Keratinocyte (primary cell): ENCODE results near the gene KLHL1. TPM values are rescaled to one million over a fixed set of nuclear protein-coding genes. Genes with fewer than 3 reads are reported as not detected.

ENCODE experiments used
- DNase-seq: peaks from one replicate; pipeline ENCODE4 v3.0.0-alpha.2; 2011; ENCODE audit warnings: low read depth, missing footprints, low spot score
- FAIRE-seq: peaks from 2 replicates; lab custom pipeline; 2011; peaks lifted over from hg19 to GRCh38; lab: Jason Lieb, UNC
- H2AFZ ChIP-seq: 2 replicates; pipeline ENCODE4 v1.6.0; 2012; ENCODE audit warnings: low read length, control low read depth, inconsistent platforms; ENCODE audit not compliant: control insufficient read depth
- H3K27ac ChIP-seq: 2 replicates; pipeline ENCODE4 v1.5.1; 2011; ENCODE audit warnings: low read length; ENCODE audit not compliant: control insufficient read depth, insufficient read depth
- H3K27me3 ChIP-seq: 3 replicates; pipeline ENCODE4 v1.6.0; 2011; ENCODE audit warnings: low read length; ENCODE audit not compliant: control insufficient read depth, insufficient read depth; ENCODE audit errors: extremely low read depth
- H3K36me3 ChIP-seq, 2 experiments: 2 replicates in 1 of 2; 3 replicates in 1 of 2; pipeline ENCODE4 v1.5.1; 2011; ENCODE audit warnings: low read length in 2 of 2, mild to moderate bottlenecking in 1 of 2; ENCODE audit not compliant: control insufficient read depth in 2 of 2, insufficient read depth in 2 of 2; ENCODE audit errors: extremely low read depth in 1 of 2
- H3K4me1 ChIP-seq: 3 replicates; pipeline ENCODE4 v1.5.1; 2011; ENCODE audit warnings: low read length; ENCODE audit not compliant: control insufficient read depth, insufficient read depth; ENCODE audit errors: extremely low read depth
- H3K4me2 ChIP-seq: 3 replicates; pipeline ENCODE4 v1.6.0; 2011; ENCODE audit warnings: low read depth, low read length; ENCODE audit not compliant: control insufficient read depth, insufficient read depth; ENCODE audit errors: extremely low read depth
- H3K4me3 ChIP-seq, 3 experiments: fragments of 200-600 bp in 1 of 3; sonication (generic) in 1 of 3; 2 replicates in 2 of 3; 3 replicates in 1 of 3; pipeline ENCODE4 v1.5.1; 2011 to 2016; ENCODE audit warnings: low read length in 3 of 3, mild to moderate bottlenecking in 3 of 3, control low read depth in 2 of 3, inconsistent platforms in 1 of 3, low read depth in 1 of 3, mixed read lengths in 1 of 3, mixed run types in 1 of 3, moderate library complexity in 1 of 3; ENCODE audit not compliant: control insufficient read depth in 2 of 3, insufficient read depth in 2 of 3; ENCODE audit errors: extremely low read depth in 1 of 3
- H3K79me2 ChIP-seq: 2 replicates; pipeline ENCODE4 v1.6.0; 2012; ENCODE audit warnings: low read length; ENCODE audit not compliant: control insufficient read depth, insufficient read depth
- H3K9ac ChIP-seq: 3 replicates; pipeline ENCODE4 v1.6.0; 2011; ENCODE audit warnings: low read length; ENCODE audit not compliant: control insufficient read depth, insufficient read depth; ENCODE audit errors: extremely low read depth
- H3K9me1 ChIP-seq: 3 replicates; pipeline ENCODE4 v1.6.0; 2011; ENCODE audit warnings: low read length; ENCODE audit not compliant: control insufficient read depth, insufficient read depth; ENCODE audit errors: extremely low read depth
- H3K9me3 ChIP-seq: 2 replicates; pipeline ENCODE4 v1.5.1; 2012; ENCODE audit warnings: low read depth, low read length; ENCODE audit not compliant: control insufficient read depth
- H4K20me1 ChIP-seq: 3 replicates; pipeline ENCODE4 v1.6.0; 2011; ENCODE audit warnings: low read length; ENCODE audit not compliant: control insufficient read depth, insufficient read depth; ENCODE audit errors: extremely low read depth
- EZH2 ChIP-seq: IDR thresholded peaks from one replicate; pipeline ENCODE4 v1.6.1; 2012; ENCODE audit warnings: inconsistent platforms, mild to moderate bottlenecking, low read length, moderate library complexity
- dilution Hi-C: fragments of 300-500 bp; cut with MboI; formaldehyde crosslinking; loops from one replicate; pipeline ENCODE4 v1.7.0; 2020; ENCODE audit warnings: low sequenced_read_pairs; ENCODE audit not compliant: extremely low pct_ligation_motif_present
- polyA plus RNA-seq, 5 experiments: library from polyadenylated mRNA; depleted of rRNA in 3 of 5; stranded (reverse) in 3 of 5; stranded (forward) in 1 of 5; unstranded in 1 of 5; fragments of >200 nt; gene quantifications; 1 replicate in 1 of 5; 2 replicates in 3 of 5; 3 replicates in 1 of 5; pipeline versions ENCODE4 v1.2.1 to v1.2.3, GENCODE V29; 2011 to 2012; ENCODE audit warnings: missing spikeins in 2 of 5, low read depth in 1 of 5, low replicate concordance in 1 of 5
- TF ChIP-seq, protein P1 (sequence below), 3 experiments: IDR thresholded peaks in 1 of 3; conservative IDR thresholded peaks in 1 of 3; optimal IDR thresholded peaks in 1 of 3; 2 replicates in 2 of 3; 3 replicates in 1 of 3; pipeline versions ENCODE3 to v1.5.1; 2011; ENCODE audit warnings: low read length in 3 of 3, mild to moderate bottlenecking in 3 of 3, moderate library complexity in 2 of 3, control low read depth in 1 of 3, inconsistent platforms in 1 of 3; ENCODE audit not compliant: insufficient read depth in 2 of 3; ENCODE audit errors: extremely low read depth in 1 of 3

KLHL1 gene
- polyA plus RNA-seq, 1 donor (not counting 4 experiments of a cell fraction or from before 2014, with no cell fraction given), result not detected

DNA sequence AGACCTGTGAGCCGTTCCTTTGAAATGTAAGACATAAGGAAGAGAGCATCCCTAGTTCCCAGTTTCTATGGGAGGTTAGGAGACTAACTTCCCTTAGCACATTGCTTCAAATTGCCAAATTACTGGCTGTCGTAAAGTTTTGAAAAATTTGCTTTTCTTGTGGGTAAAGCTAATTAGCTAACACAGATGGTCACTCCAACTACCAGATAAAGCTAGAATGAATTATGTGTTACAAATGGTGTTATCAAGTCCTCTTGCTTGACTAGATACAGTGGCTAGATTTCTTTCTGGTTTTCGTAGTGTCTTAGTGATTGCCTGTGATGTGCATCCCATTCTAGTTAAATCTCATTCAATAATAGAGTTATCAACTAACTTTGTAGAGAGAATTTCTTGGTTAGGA is 417.3 kb downstream of the KLHL1 start:
- no peaks in the 10 kb centered on the region for H3K9me1 ChIP-seq
- H3K27ac ChIP-seq, result no peak overlapping the region
- H3K36me3 ChIP-seq, result no peaks in the 10 kb centered on the region
- H3K4me3 ChIP-seq, result no peak overlapping the region
- H3K9ac ChIP-seq, result no peak overlapping the region
- dilution Hi-C loops, result no loop called here
- H3K4me1 ChIP-seq, result no peaks in the 10 kb centered on the region
- TF ChIP-seq EZH2, result no peak
- TF ChIP-seq, protein P1, sequence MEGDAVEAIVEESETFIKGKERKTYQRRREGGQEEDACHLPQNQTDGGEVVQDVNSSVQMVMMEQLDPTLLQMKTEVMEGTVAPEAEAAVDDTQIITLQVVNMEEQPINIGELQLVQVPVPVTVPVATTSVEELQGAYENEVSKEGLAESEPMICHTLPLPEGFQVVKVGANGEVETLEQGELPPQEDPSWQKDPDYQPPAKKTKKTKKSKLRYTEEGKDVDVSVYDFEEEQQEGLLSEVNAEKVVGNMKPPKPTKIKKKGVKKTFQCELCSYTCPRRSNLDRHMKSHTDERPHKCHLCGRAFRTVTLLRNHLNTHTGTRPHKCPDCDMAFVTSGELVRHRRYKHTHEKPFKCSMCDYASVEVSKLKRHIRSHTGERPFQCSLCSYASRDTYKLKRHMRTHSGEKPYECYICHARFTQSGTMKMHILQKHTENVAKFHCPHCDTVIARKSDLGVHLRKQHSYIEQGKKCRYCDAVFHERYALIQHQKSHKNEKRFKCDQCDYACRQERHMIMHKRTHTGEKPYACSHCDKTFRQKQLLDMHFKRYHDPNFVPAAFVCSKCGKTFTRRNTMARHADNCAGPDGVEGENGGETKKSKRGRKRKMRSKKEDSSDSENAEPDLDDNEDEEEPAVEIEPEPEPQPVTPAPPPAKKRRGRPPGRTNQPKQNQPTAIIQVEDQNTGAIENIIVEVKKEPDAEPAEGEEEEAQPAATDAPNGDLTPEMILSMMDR (optimal IDR thresholded peaks at IDR 0.05 in 1 of 3, IDR thresholded peaks at IDR 0.05 in 1 of 3, conservative IDR thresholded peaks at IDR 0.05 in 1 of 3; ENCODE audit: extremely low read depth in 1 of 3, insufficient read depth in 2 of 3, low read length in 3 of 3), result no peak
- no peak overlapping the region for H3K4me2 ChIP-seq
- no peaks in the 10 kb centered on the region for H3K79me2 ChIP-seq
- H3K9me3 ChIP-seq, result no peaks in the 10 kb centered on the region
- no peaks in the 10 kb centered on the region for H4K20me1 ChIP-seq
- DNase-seq (no peak), FAIRE-seq (no peak)
- H3K27me3 ChIP-seq, result no peaks in the 10 kb centered on the region
- no peak overlapping the region for H2AFZ ChIP-seq

DNA sequence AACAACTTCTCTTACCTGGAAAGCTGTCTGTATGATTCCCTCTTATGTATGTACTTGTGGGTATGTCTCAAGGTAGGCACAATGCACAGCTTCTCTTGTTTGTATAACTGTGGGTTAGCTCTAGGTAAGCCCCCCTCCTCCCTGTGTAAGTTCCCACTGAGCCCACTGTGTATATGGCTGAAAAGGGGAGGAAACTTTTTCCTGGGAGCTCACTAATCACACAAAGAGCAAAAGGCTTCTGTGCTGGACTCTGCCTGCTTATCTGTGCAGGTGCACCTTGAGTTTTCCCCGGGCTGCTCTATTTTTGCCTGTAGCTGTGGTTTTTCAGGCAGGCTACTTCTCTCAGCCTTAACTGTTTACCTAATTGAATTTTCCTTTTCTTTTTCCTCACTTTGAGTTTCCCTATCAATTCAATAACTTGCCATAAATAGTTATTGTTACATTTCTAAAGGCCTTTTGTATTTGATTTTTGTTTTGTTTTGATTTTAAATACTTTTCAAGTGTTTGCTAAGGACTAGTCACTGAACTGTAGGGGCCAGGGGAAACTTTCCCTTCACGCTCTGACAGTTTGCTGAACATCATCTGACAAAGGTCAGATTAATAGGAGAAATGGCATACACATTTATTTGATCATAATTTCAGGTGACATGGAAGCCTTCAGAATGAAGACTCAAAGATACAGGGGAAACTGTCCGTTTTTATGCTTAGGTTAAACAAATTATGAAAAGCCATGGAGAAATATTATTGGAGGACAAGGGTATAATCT is 424.1 kb downstream of the KLHL1 start:
- H2AFZ ChIP-seq, result no peak overlapping the region

More for the DNA sequence above, 424.1 kb downstream of the KLHL1 start:
- Histone ChIP-seq H3K79me2 (no peaks in the 10 kb centered on the region), H3K27me3 (no peaks in the 10 kb centered on the region), H3K36me3 (no peaks in the 10 kb centered on the region), H3K4me1 (no peaks in the 10 kb centered on the region), H3K9me1 (no peaks in the 10 kb centered on the region), H3K4me2 (no peak overlapping the region), H3K27ac (no peak overlapping the region), H3K9me3 (no peaks in the 10 kb centered on the region), H4K20me1 (no peaks in the 10 kb centered on the region), H3K4me3 (no peak overlapping the region), H3K9ac (no peak overlapping the region)
- FAIRE-seq (no peak), DNase-seq (no peak)
- dilution Hi-C loops, result no loop called here
- TF ChIP-seq, protein P1 (optimal IDR thresholded peaks at IDR 0.05 in 1 of 3, IDR thresholded peaks at IDR 0.05 in 1 of 3, conservative IDR thresholded peaks at IDR 0.05 in 1 of 3; ENCODE audit: extremely low read depth in 1 of 3, insufficient read depth in 2 of 3, low read length in 3 of 3), result no peak
- no peak for TF ChIP-seq EZH2
